ENCODE data around the gene ANGPTL8. TPM values are rescaled to one million over a fixed set of nuclear protein-coding genes. Genes with fewer than 3 reads are reported as not detected.

Gene ANGPTL8
- total and polyA plus RNA-seq, 2 donors (not counting 3 experiments of a cell fraction or from before 2014, with no cell fraction given): not detected

- CTCF ChIA-PET: interaction anchor here (1.3 kb wide), 1 partner anchor 45 kb away, joined by 3 read pairs; no protein-coding TSS in a partner anchor
Measured at GRCh38 chr19:11248852-11249251, 9.4 kb downstream of the ANGPTL8 start.

More at GRCh38 chr19:11248852-11249251, 9.4 kb downstream of the ANGPTL8 start:
- peaks cover 2% of the 10 kb centered on the region for H3K79me2 ChIP-seq (ENCODE audit: control insufficient read depth, insufficient read depth, low read length)
- H3K4me1 ChIP-seq (ENCODE audit: control insufficient read depth, extremely low read depth, insufficient read depth, low read length): peaks cover 24% of the 10 kb centered on the region
- no peak overlapping the region for H3K4me2 ChIP-seq (ENCODE audit: insufficient read depth, low read length)
- H3K36me3 ChIP-seq (ENCODE audit: control insufficient read depth in 2 of 2, extremely low read depth in 1 of 2, insufficient read depth in 2 of 2, low read length in 2 of 2): peaks cover 15 to 34% of the 10 kb centered on the region in 2 experiments
- no peaks in the 10 kb centered on the region for H3K27me3 ChIP-seq (ENCODE audit: control insufficient read depth in 2 of 2, insufficient read depth in 2 of 2, low read length in 2 of 2)
- intact Hi-C loops (cut with micrococcal nuclease) (no loop called here), dilution Hi-C loops (cut with MboI; ENCODE audit: extremely low pct_ligation_motif_present, low sequenced_read_pairs) (no loop called here)
- no peak overlapping the region for H2AFZ ChIP-seq (ENCODE audit: low read depth, low read length)
- no peak overlapping the region for H3K9ac ChIP-seq (replicated peaks; ENCODE audit: extremely low read depth, insufficient read depth, low read length)
- H3K4me3 ChIP-seq (replicated peaks in 1 of 3; ENCODE audit: insufficient read depth in 1 of 3, low read depth in 1 of 3, low read length in 3 of 3): no peak overlapping the region
- FAIRE-seq (no peak), DNase-seq (ENCODE audit: low read depth, low spot score) (no peak)
- TF ChIP-seq JUN (IDR thresholded peaks at IDR 0.05; ENCODE audit: borderline replicate concordance, insufficient read depth, insufficient read length, low read depth) (no peak), EZH2 (IDR thresholded peaks at IDR 0.05; ENCODE audit: borderline replicate concordance, low read depth, low read length, severe bottlenecking) (no peak), GATA2 (IDR thresholded peaks at IDR 0.05; ENCODE audit: insufficient read depth, insufficient read length, low read depth, low read length) (no peak), POLR2AphosphoS5 (IDR thresholded peaks at IDR 0.05; ENCODE audit: insufficient read depth, low read depth, low read length) (no peak), FOS (IDR thresholded peaks at IDR 0.05; ENCODE audit: borderline replicate concordance, insufficient read depth, low read length) (no peak), MAX (IDR thresholded peaks at IDR 0.05; ENCODE audit: insufficient read depth, insufficient read length) (no peak), POLR2A (IDR thresholded peaks at IDR 0.05; ENCODE audit: low read depth, low read length) (no peak), MYC (IDR thresholded peaks at IDR 0.05; ENCODE audit: low read depth, low read length) (no peak)
- TF ChIP-seq, protein P1, sequence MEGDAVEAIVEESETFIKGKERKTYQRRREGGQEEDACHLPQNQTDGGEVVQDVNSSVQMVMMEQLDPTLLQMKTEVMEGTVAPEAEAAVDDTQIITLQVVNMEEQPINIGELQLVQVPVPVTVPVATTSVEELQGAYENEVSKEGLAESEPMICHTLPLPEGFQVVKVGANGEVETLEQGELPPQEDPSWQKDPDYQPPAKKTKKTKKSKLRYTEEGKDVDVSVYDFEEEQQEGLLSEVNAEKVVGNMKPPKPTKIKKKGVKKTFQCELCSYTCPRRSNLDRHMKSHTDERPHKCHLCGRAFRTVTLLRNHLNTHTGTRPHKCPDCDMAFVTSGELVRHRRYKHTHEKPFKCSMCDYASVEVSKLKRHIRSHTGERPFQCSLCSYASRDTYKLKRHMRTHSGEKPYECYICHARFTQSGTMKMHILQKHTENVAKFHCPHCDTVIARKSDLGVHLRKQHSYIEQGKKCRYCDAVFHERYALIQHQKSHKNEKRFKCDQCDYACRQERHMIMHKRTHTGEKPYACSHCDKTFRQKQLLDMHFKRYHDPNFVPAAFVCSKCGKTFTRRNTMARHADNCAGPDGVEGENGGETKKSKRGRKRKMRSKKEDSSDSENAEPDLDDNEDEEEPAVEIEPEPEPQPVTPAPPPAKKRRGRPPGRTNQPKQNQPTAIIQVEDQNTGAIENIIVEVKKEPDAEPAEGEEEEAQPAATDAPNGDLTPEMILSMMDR (IDR thresholded peaks at IDR 0.05; ENCODE audit: extremely low read depth in 1 of 2, insufficient read depth in 1 of 2, low read depth in 1 of 2, low read length in 2 of 2): no peak
- POLR2A ChIA-PET: no interaction called here
- H3K9me1 ChIP-seq (replicated peaks; ENCODE audit: control insufficient read depth, extremely low read depth, insufficient read depth, low read length): no peaks in the 10 kb centered on the region
- no peak overlapping the region for H3K27ac ChIP-seq (ENCODE audit: insufficient read depth, low read depth, low read length)
- BruUV-seq (replicated peaks): no TSS peak
- H4K20me1 ChIP-seq (replicated peaks; ENCODE audit: control insufficient read depth, extremely low read depth, insufficient read depth, low read length): no peaks in the 10 kb centered on the region
- H3K9me3 ChIP-seq (replicated peaks; ENCODE audit: control insufficient read depth, insufficient read depth, low read length): no peaks in the 10 kb centered on the region
